NCI-H526 treated with DMSO at 0.1 percent for 48 hours (cell line): ENCODE results near the gene RUSF1.
"Not testable (repeated sequence)": the region's sequence is repeated elsewhere in the genome, so short reads cannot be mapped to it uniquely, and the experiment has no call there.

Experiments
- DNase-seq: peaks from one replicate; lab custom pipeline; 2025; lab: John Stamatoyannopoulos, UW

RUSF1 gene

DNA sequence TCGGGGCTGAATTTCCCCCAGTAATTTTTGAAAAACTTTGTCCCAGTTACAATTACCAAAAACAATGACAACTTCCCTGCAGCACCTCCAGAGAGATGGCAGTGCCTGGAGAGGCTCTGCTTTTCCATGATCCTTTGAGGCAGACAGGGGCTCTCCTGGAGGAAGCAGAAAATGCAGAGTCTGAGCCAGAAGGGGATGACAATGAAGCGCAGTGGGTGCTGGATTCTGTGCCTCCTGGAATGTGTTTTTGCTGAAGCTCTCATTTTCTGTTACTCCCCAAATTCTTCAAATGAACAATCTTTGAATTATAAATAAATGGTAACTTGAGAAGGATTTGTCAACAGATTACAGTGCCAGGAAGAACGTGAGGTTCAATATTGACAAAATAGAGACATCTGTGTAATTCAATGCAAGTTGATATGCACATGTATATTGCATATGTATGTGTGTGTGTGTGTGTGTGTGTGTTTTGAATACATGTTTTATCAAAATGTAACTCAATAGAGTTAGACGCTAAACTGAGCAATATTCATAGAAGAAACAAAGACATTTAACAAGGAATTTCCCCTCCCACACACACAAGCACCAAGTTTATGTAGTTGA, 9.7 kb upstream of the RUSF1 start:
- no peak for DNase-seq

- no peak for DNase-seq
These were observed 5.7 kb upstream of the RUSF1 start for GRCh38 chr16:31513884-31514283.

DNA sequence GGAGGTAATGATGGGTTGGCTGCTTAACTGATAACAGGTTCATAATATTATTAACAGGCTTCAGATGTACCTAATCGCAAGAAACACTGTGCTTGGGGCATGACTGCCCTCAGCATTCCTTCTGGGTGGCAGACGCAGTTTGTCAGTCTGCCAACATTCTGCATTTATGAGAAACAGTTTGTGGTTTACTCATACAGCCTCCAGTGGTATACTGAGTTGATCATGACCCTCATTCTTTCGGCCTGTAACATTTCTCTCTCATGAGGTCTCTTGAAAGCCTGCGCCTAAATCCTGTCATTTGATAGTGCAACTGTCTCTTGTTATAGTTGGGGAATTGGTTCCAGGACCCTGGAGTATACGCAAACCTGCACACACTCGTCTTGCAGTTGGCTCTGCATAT, 4.9 kb upstream of the RUSF1 start:
- no peak for DNase-seq

DNA sequence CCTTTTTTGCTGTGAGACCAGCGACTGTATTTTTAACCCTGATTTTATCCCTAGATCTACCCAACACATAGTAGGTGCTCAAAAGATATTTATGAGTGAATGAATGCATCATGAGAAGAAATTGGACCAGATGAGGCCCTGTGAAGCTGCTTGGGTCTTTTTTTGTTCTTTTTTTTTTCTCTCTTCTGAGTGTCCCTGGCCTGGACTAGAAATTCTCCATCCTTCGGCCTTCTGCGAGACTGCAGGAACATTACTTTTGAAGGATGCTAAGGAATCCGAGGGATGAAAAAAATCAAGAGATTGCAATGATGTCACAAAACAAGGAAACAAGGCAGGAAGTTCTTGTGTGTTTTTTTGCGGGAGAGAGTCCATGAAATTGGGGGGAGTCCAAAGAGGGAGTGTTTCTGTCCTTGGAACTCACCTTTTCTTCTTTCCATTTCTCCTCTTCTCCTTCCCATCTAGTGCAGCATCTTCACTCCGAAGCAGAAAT, 560 bp upstream of the RUSF1 start:
- DNase-seq, result no peak

DNA sequence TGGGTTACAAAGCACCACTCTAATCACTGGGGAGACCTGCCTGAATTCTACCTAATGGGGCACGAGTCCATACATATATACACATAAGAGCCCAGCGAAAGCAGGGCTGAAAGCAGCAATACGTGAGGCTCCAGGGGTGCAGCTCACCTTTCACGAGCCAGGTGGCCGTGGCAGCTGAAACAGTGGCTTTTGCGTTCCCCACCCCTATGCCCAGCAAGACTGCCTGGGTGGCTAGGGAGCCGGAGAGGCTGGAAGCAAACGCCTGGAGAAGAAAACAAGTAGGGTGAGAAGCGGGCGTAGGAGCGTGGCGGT, 618 bp downstream of the RUSF1 start:
- no peak for DNase-seq

- DNase-seq, result no peak
These were observed 2.7 kb downstream of the RUSF1 start for GRCh38 chr16:31505483-31505882.

GRCh38 chr16:31504159-31504558, 4.0 kb downstream of the RUSF1 start:
- DNase-seq, result no peak

GRCh38 chr16:31503555-31503954, 4.6 kb downstream of the RUSF1 start:
- not testable (repeated sequence) for DNase-seq

- no peak for DNase-seq
These were observed 5.2 kb downstream of the RUSF1 start for GRCh38 chr16:31502981-31503380.

GRCh38 chr16:31501966-31502348, 6.2 kb downstream of the RUSF1 start:
- no peak for DNase-seq

- no peak for DNase-seq
These were observed 6.8 kb downstream of the RUSF1 start for GRCh38 chr16:31501226-31501965.

- DNase-seq, result no peak
These were observed 8.3 kb downstream of the RUSF1 start for GRCh38 chr16:31499928-31500327.

- DNase-seq, result no peak
These were observed 9.7 kb downstream of the RUSF1 start for GRCh38 chr16:31498493-31498892.

GRCh38 chr16:31496670-31497069, 11.5 kb downstream of the RUSF1 start:
- DNase-seq, result no peak

DNA sequence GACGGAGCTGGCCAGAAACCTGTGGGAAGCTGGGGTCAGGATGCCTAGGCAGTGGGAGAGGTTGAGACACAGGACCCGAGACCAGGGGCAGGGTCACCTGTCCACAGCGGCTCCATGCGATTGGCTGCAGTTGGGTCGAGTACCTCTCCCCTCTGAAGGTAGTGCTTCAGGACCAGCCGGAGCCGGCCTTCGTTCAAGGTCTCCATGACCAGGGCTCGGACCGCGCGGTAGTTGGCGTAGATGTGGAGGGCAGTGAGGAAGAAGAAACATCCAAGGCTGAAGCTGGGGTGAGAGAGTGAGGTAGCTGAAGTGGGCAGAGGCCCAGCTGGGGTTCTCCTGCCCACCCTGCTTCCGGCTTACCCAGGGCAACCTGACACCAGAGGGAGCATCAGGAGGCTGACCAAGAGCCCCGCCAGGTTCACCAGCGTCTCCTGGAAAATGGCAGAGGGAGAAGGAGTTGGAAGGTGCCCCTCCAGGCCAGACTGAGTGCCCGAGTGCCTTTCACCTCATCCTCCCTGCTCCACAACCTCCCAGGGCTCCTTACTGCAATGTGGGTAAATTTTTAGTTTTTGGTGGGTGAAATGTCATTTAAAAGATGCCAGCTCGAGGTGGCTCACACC, 14.6 kb downstream of the RUSF1 start:
- no peak for DNase-seq

DNA sequence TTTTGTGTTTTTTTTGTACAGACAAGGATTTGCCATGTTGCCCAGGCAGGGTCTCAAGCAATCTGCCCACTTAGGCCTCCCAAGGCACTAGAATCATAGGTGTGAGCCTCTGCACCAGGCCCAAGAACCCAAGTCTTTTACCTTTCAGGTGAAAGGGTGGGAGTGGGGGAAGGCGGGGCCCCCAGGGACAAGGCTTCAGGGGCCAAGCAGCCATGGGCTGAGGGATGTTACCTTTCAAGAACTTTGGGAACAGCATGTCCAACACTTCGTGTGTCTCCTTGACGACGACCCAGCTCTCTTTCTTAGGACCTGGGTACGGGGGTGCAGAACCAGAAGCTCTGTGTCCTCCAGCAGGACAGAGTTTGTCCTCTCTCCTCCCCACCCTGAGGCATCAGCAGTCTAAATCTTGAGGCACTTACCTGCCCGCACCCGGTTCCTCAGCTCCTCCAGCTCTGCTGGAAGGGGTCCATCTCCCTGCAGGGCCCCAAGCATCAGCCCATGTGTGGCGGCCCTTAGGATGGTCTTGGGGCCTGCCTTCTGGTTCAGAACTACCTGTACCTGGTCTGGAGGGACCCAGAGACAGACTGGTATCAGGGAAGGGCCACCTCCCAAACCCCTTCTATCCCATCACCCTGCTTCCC, 16.3 kb downstream of the RUSF1 start:
- DNase-seq, result no peak

DNA sequence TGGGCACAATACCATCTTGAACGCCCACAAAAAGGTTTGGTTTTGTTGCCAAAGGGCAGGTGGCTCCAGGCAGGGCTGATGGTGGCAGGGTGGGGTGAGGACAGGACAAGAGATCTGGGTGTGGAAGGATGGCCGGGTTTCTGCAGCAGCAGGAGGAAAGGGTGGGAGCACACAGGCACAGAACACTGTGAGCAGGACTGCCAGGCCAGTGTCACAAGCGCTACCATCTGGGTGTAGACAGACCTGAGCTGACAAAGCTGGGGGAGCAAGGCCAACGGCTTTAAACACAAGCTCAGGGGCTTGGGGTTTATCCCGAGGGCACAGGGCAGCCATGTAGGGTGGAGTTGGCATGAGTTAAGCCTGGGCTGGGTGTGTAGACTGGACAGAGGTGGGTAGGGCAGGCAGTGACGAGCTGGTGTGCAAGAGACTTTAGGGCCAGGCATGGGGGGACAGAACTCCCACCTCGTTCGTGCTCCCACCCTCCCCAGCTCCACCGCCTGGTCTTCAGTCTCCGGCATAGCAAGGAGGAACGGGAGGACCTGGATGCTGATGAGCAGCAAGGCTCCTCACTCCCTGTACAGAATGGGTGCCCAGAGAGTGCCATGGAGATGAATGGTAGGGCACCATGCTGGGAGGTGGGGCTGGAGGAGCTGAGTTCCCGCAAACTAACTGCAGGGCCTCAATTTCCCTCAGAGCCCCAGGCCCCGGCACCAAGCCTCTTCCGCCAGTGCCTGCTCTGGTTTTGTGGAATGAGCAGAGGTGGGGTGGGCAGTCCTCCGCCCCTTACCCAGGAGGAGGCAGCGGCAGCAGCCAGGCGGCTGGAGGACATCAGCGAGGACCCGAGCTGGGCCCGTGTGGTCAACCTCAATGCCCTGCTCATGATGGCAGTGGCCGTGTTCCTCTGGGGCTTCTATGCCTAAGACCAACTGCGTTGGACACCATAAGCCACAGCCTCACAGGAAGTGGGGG, 18.3 kb downstream of the RUSF1 start:
- DNase-seq, result no peak

- DNase-seq, result no peak
These were observed 19.0 kb downstream of the RUSF1 start for GRCh38 chr16:31489298-31489564.

- DNase-seq, result no peak
These were observed 19.5 kb downstream of the RUSF1 start for GRCh38 chr16:31488468-31489297.

GRCh38 chr16:31487720-31488467, 20.3 kb downstream of the RUSF1 start:
- DNase-seq, result peak; percentile 18
